NCI-H1436 (cell line): ENCODE measurements around the gene ASTN2.

Experiments used
- DNase-seq: peaks from one replicate; lab custom pipeline; 2025; lab: John Stamatoyannopoulos, UW

Gene ASTN2

GRCh38 chr9:116668970-116669695 lies 745.7 kb downstream of the ASTN2 start:
- no peak for DNase-seq

GRCh38 chr9:116663581-116663980 lies 751.3 kb downstream of the ASTN2 start:
- DNase-seq: no peak

- no peak for DNase-seq
Observed at GRCh38 chr9:116662646-116663310, 752.1 kb downstream of the ASTN2 start.

- peak; percentile 61 for DNase-seq
Observed at GRCh38 chr9:116661037-116661954, 753.6 kb downstream of the ASTN2 start.

GRCh38 chr9:116658265-116658664 lies 756.6 kb downstream of the ASTN2 start:
- no peak for DNase-seq

GRCh38 chr9:116656977-116657376 lies 757.9 kb downstream of the ASTN2 start:
- no peak for DNase-seq

GRCh38 chr9:116656501-116656971 lies 758.3 kb downstream of the ASTN2 start:
- DNase-seq: peak; percentile 9

- DNase-seq: no peak
Observed at GRCh38 chr9:116654059-116654355, 760.9 kb downstream of the ASTN2 start.

- DNase-seq: no peak
Observed at GRCh38 chr9:116653348-116654058, 761.4 kb downstream of the ASTN2 start.

- DNase-seq: no peak
Observed at GRCh38 chr9:116647515-116647809, 767.4 kb downstream of the ASTN2 start.

- no peak for DNase-seq
Observed at GRCh38 chr9:116646661-116647514, 768.0 kb downstream of the ASTN2 start.

- no peak for DNase-seq
Observed at GRCh38 chr9:116644091-116644688, 770.7 kb downstream of the ASTN2 start.

GRCh38 chr9:116643691-116644090 lies 771.2 kb downstream of the ASTN2 start:
- no peak for DNase-seq

GRCh38 chr9:116641292-116642059 lies 773.4 kb downstream of the ASTN2 start:
- DNase-seq: no peak

GRCh38 chr9:116639251-116639741 lies 775.6 kb downstream of the ASTN2 start:
- DNase-seq: no peak

GRCh38 chr9:116635908-116636307 lies 778.9 kb downstream of the ASTN2 start:
- no peak for DNase-seq

- no peak for DNase-seq
Observed at GRCh38 chr9:116632990-116633838, 781.6 kb downstream of the ASTN2 start.

GRCh38 chr9:116629634-116630033 lies 785.2 kb downstream of the ASTN2 start:
- DNase-seq: no peak

GRCh38 chr9:116628716-116629115 lies 786.1 kb downstream of the ASTN2 start:
- no peak for DNase-seq
